ENCODE data around the gene CD209. TPM values are rescaled to one million over a fixed set of nuclear protein-coding genes. Genes with fewer than 3 reads are reported as not detected.
A peak's percentile ranks its signal among the peaks of the same experiment; 100 is the strongest.

The CD209 gene
- total RNA-seq, 1 donor from 2014 or later = 0.11 TPM

DNA sequence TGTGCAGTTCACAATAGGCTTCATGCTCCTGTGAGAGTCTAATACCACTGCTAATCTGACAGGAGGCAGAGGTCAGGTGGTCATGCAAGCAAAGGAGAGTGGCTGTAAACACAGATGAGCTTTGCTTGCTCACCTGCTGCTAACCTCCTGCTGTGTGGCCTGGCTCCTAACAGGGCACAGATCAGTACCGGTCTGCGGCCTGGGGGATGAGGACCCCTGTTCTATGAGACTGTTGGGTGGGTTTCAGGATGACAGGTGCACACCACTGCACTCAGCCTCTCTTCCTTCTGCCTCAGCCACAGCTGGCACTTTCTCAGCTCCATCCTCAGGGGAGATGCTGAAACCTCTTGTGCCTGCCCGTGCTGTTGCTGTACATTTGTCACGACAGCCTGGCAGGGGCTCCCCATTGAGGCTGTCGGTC, 25.1 kb downstream of the CD209 start:
- H3K4me3 Mint-ChIP-seq = no peak overlapping the region
- TF ChIP-seq, protein P1, sequence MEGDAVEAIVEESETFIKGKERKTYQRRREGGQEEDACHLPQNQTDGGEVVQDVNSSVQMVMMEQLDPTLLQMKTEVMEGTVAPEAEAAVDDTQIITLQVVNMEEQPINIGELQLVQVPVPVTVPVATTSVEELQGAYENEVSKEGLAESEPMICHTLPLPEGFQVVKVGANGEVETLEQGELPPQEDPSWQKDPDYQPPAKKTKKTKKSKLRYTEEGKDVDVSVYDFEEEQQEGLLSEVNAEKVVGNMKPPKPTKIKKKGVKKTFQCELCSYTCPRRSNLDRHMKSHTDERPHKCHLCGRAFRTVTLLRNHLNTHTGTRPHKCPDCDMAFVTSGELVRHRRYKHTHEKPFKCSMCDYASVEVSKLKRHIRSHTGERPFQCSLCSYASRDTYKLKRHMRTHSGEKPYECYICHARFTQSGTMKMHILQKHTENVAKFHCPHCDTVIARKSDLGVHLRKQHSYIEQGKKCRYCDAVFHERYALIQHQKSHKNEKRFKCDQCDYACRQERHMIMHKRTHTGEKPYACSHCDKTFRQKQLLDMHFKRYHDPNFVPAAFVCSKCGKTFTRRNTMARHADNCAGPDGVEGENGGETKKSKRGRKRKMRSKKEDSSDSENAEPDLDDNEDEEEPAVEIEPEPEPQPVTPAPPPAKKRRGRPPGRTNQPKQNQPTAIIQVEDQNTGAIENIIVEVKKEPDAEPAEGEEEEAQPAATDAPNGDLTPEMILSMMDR (IDR thresholded peaks at IDR 0.05) = no peak
- H3K9me3 Mint-ChIP-seq = no peaks in the 10 kb centered on the region
- peaks cover 35% of the 10 kb centered on the region for H3K4me1 Mint-ChIP-seq
- intact Hi-C loops (cut with micrococcal nuclease) = loop anchor here (2.0 kb wide), 1 partner anchor 21 kb away; no protein-coding TSS in a partner anchor
- H3K27me3 Mint-ChIP-seq = peaks cover under 1% of the 10 kb centered on the region
- ATAC-seq (ENCODE audit: low read depth) = peak; percentile 67
- ChIA-PET POLR2A (interaction anchor here (0.6 to 2.4 kb wide), 6 partner anchors 13 to 297 kb away, joined by 3 to 12 read pairs (median 8); partner anchors contain the start of genes FCER2 and TRAPPC5), CTCF (interaction anchor here (0.8 to 2.7 kb wide), 3 partner anchors 21 to 78 kb away, joined by 3 to 9 read pairs (median 4); partner anchors contain the start of genes FCER2 and TRAPPC5)
- H3K27ac Mint-ChIP-seq = peak overlapping the region; percentile 30
- H3K36me3 Mint-ChIP-seq (ENCODE audit: low read depth) = no peaks in the 10 kb centered on the region
- DNase-seq = no peak

DNA sequence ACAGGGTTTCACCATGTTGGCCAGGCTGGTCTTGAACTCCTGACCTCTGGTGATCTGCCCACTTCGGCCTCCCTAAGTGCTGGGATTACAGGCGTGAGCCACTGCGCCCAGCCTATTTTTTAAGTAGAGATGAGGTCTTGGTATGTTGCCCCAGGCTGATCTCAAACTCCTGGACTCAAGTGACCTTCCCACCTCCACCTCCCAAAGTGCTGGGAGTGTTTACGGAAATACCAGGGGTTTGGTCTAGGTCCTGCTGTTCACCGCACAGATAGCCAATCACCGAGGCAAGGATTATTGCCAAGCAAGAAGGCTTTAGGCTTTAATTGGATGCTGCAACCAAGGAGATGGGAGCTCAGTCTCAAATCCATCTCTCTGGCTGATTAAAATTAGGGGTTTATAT, 27.0 kb downstream of the CD209 start:
- TF ChIP-seq, protein P1 (IDR thresholded peaks at IDR 0.05) = no peak
- H3K9me3 Mint-ChIP-seq = no peaks in the 10 kb centered on the region
- no peak overlapping the region for H3K4me3 Mint-ChIP-seq
- H3K4me1 Mint-ChIP-seq = peaks cover 48% of the 10 kb centered on the region
- ChIA-PET POLR2A (no interaction called here), CTCF (no interaction called here)
- H3K27me3 Mint-ChIP-seq = no peaks in the 10 kb centered on the region
- intact Hi-C loops (cut with micrococcal nuclease) = no loop called here
- no peak overlapping the region for H3K27ac Mint-ChIP-seq
- DNase-seq (no peak), ATAC-seq (ENCODE audit: low read depth) (no peak)
- no peaks in the 10 kb centered on the region for H3K36me3 Mint-ChIP-seq (ENCODE audit: low read depth)

DNA sequence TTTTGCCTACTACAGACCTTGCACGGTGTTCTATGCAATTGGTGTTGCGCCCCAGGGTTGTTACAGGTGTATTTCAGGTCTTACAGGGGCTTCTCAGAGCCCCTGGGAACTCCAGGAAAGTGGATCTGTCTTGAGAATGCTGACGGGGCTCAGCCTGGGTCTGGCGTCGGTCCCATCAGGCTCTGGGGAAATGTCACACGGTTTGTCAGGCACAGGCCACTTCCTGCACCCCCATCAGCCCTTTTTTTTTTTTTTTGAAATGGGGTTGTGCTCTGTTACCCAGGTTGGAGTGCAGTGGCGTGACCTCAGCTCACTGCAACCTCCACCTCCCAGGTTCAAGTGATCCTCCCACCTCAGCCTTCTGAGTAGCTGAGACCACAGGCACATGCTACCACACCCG, 28.7 kb downstream of the CD209 start:
- Mint-ChIP-seq H3K4me3 (peak overlapping the region; percentile 65), H3K4me1 (peaks cover 63% of the 10 kb centered on the region), H3K36me3 (ENCODE audit: low read depth) (no peaks in the 10 kb centered on the region), H3K27ac (peak overlapping the region; percentile 80), H3K27me3 (no peaks in the 10 kb centered on the region), H3K9me3 (no peaks in the 10 kb centered on the region)
- TF ChIP-seq, protein P1 (IDR thresholded peaks at IDR 0.05) = no peak
- DNase-seq (no peak), ATAC-seq (ENCODE audit: low read depth) (peak; percentile 69)
- intact Hi-C loops (cut with micrococcal nuclease) = loop anchor here (2.0 to 5.0 kb wide), 2 partner anchors 14 to 36 kb away; partner anchors contain the start of gene TRAPPC5
- POLR2A ChIA-PET = interaction anchor here (0.6 to 1.3 kb wide), 7 partner anchors 10 to 490 kb away, joined by 4 to 7 read pairs (median 7); partner anchors contain the start of genes CERS4, FCER2 and TRAPPC5
- CTCF ChIA-PET = interaction anchor here (0.7 to 0.8 kb wide), 2 partner anchors 10 to 38 kb away, joined by 3 to 4 read pairs; partner anchors contain the start of gene TRAPPC5

DNA sequence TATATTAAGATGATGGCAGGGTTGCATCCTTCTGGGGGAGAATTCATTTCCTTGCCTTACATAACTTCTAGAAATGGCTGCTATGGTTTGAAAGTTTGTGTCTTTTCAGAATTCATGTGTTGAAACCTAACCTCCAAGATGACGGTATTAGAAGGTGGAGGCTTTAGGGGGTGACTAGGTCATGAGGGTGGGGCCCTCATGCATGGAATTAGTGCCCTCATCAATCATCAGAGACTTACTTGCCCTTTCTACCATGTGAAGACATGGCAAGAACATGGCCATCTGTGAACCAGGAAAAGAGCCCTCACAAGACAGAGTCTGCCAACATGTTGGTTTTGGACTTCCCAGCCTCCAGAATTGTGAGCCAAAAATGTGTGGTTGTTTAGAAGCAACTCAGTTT, 30.6 kb downstream of the CD209 start:
- H3K36me3 Mint-ChIP-seq (ENCODE audit: low read depth) = no peaks in the 10 kb centered on the region
- ATAC-seq (ENCODE audit: low read depth) (no peak), DNase-seq (no peak)
- ChIA-PET CTCF (no interaction called here), POLR2A (interaction anchor here (1.4 to 1.7 kb wide), 2 partner anchors 27 to 36 kb away, joined by 4 to 5 read pairs; partner anchors contain the start of gene TRAPPC5)
- TF ChIP-seq, protein P1 (IDR thresholded peaks at IDR 0.05) = no peak
- intact Hi-C loops (cut with micrococcal nuclease) = loop anchor here (5.0 kb wide), 1 partner anchor 34 kb away; the partner anchor contains the start of gene TRAPPC5
- H3K27me3 Mint-ChIP-seq = no peaks in the 10 kb centered on the region
- H3K9me3 Mint-ChIP-seq = no peaks in the 10 kb centered on the region
- no peak overlapping the region for H3K4me3 Mint-ChIP-seq
- peaks cover 60% of the 10 kb centered on the region for H3K4me1 Mint-ChIP-seq
- peak overlapping the region; percentile 18 for H3K27ac Mint-ChIP-seq

DNA sequence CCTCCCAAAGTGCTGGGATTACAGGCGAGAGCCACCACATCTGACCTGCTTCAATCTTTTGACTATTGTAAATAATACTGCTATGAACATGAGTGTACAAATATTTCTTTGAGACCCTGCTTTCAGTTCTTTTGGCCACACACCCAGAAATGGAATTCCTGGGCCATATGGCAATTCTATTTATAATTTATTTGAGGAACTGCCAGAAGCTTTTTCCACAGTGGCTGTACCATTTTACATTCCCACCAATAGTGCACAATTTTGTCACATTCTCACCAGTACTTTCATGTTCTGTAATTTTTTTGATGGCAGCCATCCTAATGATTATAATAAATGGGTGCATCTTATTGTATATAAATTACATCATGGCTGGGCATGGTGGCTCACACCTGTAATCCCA, 31.7 kb downstream of the CD209 start:
- peaks cover 63% of the 10 kb centered on the region for H3K4me1 Mint-ChIP-seq
- TF ChIP-seq, protein P1 (IDR thresholded peaks at IDR 0.05) = no peak
- no peak for ATAC-seq (ENCODE audit: low read depth)
- no peaks in the 10 kb centered on the region for H3K36me3 Mint-ChIP-seq (ENCODE audit: low read depth)
- DNase-seq = no peak
- H3K27ac Mint-ChIP-seq = peak overlapping the region; percentile 85
- H3K9me3 Mint-ChIP-seq = no peaks in the 10 kb centered on the region
- CTCF ChIA-PET = no interaction called here
- POLR2A ChIA-PET = interaction anchor here (0.6 to 2.7 kb wide), 8 partner anchors 10 to 35 kb away, joined by 3 to 9 read pairs (median 4); partner anchors contain the start of genes FCER2 and TRAPPC5
- H3K4me3 Mint-ChIP-seq = no peak overlapping the region
- no peaks in the 10 kb centered on the region for H3K27me3 Mint-ChIP-seq
- intact Hi-C loops (cut with micrococcal nuclease) = loop anchor here (5.0 kb wide), 1 partner anchor 33 kb away; the partner anchor contains the start of gene TRAPPC5
